Placental pericyte (primary cell): ENCODE data around the gene AFF4. TPM values are rescaled to one million over a fixed set of nuclear protein-coding genes. Genes with fewer than 3 reads are reported as not detected.

Source experiments
- small RNA-seq: library from RNA; depleted of rRNA; stranded (forward); fragments of <200 nt; gene quantifications from one replicate; pipeline ENCODE3, GENCODE V24; 2012; ENCODE audit warnings: low replicate concordance
- total RNA-seq: library from RNA; depleted of rRNA; stranded (reverse); fragments of >200 nt; gene quantifications from 2 replicates; pipeline ENCODE4 v1.2.3, GENCODE V29; 2012

The AFF4 gene
- 67.4 and 101 TPM in 2 replicates for total RNA-seq

DNA sequence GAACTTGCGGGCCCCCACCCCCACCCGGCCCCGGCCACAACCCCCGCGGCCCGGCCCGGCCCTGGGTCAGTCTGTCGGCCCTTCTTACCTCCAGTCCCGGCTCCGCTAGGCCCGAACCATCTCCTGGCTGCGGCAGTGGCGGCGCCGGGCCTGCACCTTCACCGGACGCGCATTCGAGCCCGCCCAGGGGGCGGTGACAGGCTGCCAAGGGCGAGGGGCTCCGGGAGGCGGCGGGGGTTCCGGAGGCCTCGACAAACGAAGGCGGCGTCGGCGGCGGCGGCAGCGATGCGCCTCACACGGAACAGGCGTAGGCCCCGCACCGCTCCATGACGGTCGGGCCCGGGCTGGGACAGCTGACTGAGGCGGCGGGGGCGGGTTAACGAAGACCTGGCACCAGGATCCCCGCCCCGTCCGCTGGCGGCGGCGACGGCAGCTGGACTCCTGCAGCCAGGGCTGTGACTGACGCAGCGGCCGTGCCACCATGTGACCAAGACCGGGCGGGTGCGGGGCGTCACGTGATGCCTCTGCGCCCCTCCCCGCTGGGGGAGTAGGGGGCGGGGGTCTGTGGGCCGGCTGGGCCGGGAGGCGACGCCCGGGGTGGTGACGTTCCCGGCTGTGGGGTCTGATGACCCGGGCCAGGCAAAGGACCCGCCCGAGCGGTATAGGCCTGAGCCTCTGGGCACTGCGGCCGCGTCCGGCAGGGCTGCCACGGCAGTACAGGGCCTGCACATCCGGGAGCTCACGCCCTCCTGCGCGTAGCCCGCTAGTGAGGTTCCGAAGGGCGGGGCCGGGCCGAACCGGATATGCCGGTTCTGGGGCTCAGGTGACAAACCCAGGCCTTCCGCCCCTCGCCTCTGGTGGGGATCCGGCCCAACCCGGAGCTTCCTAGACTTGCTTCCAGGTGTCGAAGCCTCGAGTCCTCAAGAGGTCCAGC, at the start of gene AFF4:
TSS of gene AFF4 (minus strand) at position 464 of the 934 bp plus-strand sequence. CDS start 26,445 bp downstream, outside the sequence.

GRCh38 chr5:132873119-132873929, 90.1 kb downstream of the AFF4 start, which contains the start of gene LEAP2:
LEAP2 (plus strand) TSS chr5:132873668; CDS start chr5:132873695, 27 bp downstream.

GRCh38 chr5:132866342-132867045, 96.9 kb downstream of the AFF4 start, which contains the start of the genes GDF9 and UQCRQ:
GDF9 (minus strand) TSS chr5:132866469; CDS start chr5:132864533, 1,936 bp downstream.
UQCRQ (plus strand) TSS chr5:132866642; CDS start chr5:132866882, 240 bp downstream.

DNA sequence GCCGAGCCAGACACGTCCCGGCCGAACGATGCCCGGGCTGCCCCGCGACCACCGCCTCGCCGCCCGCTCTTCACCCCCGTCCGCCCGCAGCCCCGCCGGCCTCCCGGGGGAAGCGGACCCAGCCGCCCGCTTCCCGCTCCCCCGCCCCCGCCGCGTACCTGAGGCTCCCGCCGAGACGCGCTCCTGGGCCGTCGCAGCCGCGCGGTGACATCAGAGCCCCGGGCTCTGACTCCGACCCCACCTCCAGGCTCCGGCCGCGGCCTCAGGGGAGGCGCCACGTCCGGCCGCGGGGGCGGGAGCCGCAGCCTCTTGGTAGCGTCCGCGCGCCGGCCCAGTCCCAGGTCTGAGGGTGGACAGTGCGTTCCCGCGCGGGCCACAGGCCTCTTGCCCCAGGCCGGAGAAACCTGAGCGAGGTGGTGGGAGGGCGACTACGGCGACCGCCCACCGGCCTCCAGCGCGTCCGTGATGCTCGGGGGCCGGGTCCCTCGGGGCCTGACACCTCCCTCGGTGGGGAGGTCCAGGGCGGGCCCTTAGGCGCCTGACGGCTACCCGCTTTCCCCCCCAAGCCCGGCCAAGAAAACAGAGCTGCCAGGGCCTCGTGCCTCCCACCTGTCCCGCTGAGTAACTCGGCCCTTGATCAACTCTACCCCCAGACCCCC, 132.9 kb downstream of the AFF4 start, which contains the start of gene SHROOM1:
TSS of gene SHROOM1 (minus strand) at position 212 of the 659 bp plus-strand sequence. CDS start 4,507 bp downstream, outside the sequence.

Small RNA genes lying within 50 kb of the gene (small RNA-seq; reads per million reads assigned to genes)
- gene AC113410.1 (not detected), gene ATP6V0E1P1 (not detected), gene RF00019 (not detected), gene RNA5SP192 (not detected)

Other genes with a start within 250 kb of the AFF4 start
- gene KIF3A, start 226.1 kb downstream of the AFF4 start, total RNA-seq = 9.4 and 10.1 TPM in 2 replicates
- not detected in 2 replicates for gene CCNI2, start 216.2 kb downstream of the AFF4 start, total RNA-seq
- 31.1 and 67.0 TPM in 2 replicates for gene SEPTIN8, start 186.4 kb downstream of the AFF4 start, total RNA-seq
- gene SOWAHA, start 150.3 kb downstream of the AFF4 start, total RNA-seq = not detected in 2 replicates
- gene SHROOM1, start 133.0 kb downstream of the AFF4 start, total RNA-seq = 2.0 and 8.9 TPM in 2 replicates
- gene GDF9, start 97.2 kb downstream of the AFF4 start, total RNA-seq = 0.22 TPM in 1 of 2 replicates, not detected in the other
- 50.3 and 62.1 TPM in 2 replicates for gene UQCRQ, start 97.0 kb downstream of the AFF4 start, total RNA-seq
- gene LEAP2, start 90.0 kb downstream of the AFF4 start, total RNA-seq = 0.22 and 0.43 TPM in 2 replicates
- gene ZCCHC10, start 62.9 kb upstream of the AFF4 start, total RNA-seq = 10.1 and 12.6 TPM in 2 replicates
- gene HSPA4, start 88.4 kb upstream of the AFF4 start, total RNA-seq = 134 and 155 TPM in 2 replicates